ENCODE data around the gene ADGRD2. TPM values are rescaled to one million over a fixed set of nuclear protein-coding genes. Genes with fewer than 3 reads are reported as not detected.

The ADGRD2 gene
- total RNA-seq (2014; rRNA removed; shearing (Covaris generic)): not detected in 2 replicates

- Histone ChIP-seq H3K36me3 (no peaks in the 10 kb centered on the region), H3K4me3 (no peak within 1 kb of the TSS), H3K4me1 (replicated peaks) (no peaks in the 10 kb centered on the region), H3K27ac (no peak within 1 kb of the TSS), H3K27me3 (replicated peaks) (peaks cover 17% of the 10 kb centered on the region), H3K9me3 (replicated peaks) (no peaks in the 10 kb centered on the region)
- no peak for DNase-seq (ENCODE audit: low read depth in 1 of 2, low spot score in 2 of 2)
These were observed at the start of gene ADGRD2 for GRCh38 chr9:124450241-124450924. Gene ADGRD2, plus strand, starts transcription at chr9:124450451. Its CDS starts 1,216 bp downstream, at chr9:124451667.

GRCh38 chr9:124403246-124403645 is 47.0 kb upstream of the ADGRD2 start:
- Histone ChIP-seq H3K4me3 (no peak overlapping the region), H3K36me3 (peaks cover 82% of the 10 kb centered on the region), H3K9me3 (replicated peaks) (no peaks in the 10 kb centered on the region), H3K27ac (no peak overlapping the region), H3K27me3 (replicated peaks) (no peaks in the 10 kb centered on the region), H3K4me1 (replicated peaks) (peaks cover 33% of the 10 kb centered on the region)
- no peak for DNase-seq (ENCODE audit: low read depth in 1 of 2, low spot score in 2 of 2)

DNA sequence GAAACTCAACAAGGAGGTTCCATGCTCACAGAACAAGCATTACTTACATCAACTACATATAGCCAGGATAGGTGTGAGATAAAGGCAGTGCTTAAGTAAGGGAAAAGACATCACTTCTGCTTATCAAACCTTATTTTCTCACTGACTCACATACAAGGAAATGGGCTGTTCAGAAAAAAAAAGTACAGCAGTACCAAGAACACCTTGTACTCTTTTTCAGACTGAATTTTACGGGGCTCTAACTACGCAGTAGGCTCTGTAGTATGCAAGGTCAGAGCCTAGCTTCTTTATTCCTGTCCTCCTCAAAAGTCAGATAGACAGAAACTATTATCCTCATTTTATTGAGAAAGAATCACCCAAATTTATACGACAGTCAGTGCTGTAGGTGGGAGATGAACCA is 40.8 kb upstream of the ADGRD2 start:
- DNase-seq (ENCODE audit: low read depth in 1 of 2, low spot score in 2 of 2): no peak
- H3K4me1 ChIP-seq (replicated peaks): peaks cover 23% of the 10 kb centered on the region
- peaks cover 98% of the 10 kb centered on the region for H3K36me3 ChIP-seq
- no peak overlapping the region for H3K4me3 ChIP-seq
- H3K27me3 ChIP-seq (replicated peaks): no peaks in the 10 kb centered on the region
- H3K9me3 ChIP-seq (replicated peaks): no peaks in the 10 kb centered on the region
- no peak overlapping the region for H3K27ac ChIP-seq

GRCh38 chr9:124410321-124410913 is 39.8 kb upstream of the ADGRD2 start:
- DNase-seq (ENCODE audit: low read depth in 1 of 2, low spot score in 2 of 2): no peak
- no peaks in the 10 kb centered on the region for H3K9me3 ChIP-seq (replicated peaks)
- no peak overlapping the region for H3K27ac ChIP-seq
- peaks cover 94% of the 10 kb centered on the region for H3K36me3 ChIP-seq
- no peaks in the 10 kb centered on the region for H3K27me3 ChIP-seq (replicated peaks)
- no peak overlapping the region for H3K4me3 ChIP-seq
- peaks cover 23% of the 10 kb centered on the region for H3K4me1 ChIP-seq (replicated peaks)

DNA sequence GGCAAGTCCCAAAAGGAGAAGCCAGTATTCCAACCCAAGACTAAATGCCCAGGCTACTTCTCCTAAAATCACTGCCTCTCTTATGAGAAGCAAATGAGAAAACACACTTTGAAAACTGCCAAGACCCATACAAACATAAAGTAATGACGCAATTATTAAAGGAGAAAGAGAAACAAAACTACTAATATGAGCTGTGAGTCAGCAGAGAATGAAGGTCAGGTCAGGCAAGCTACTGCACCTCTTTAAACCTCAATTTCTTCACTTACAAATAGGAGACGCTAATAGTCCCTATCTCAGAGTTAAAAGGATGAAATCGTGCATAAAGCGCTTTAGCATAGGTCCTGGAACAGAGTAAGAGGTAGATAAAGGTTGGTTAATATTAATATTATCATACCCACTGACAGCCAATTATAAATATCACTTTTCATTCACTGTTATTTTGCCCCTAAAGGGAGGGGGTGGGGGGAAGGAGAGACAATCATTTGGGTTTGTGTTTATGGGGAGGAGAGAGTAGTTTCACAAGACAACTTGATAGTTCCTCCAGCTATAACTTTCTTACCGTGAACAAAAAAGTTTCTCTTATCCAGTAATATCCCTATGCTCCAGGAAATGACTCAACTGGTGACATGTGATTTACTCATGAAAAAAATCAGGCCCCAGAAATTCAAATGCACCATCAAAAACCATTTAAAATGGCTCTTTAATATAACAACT is 38.6 kb upstream of the ADGRD2 start:
- Histone ChIP-seq H3K27ac (peak overlapping the region; percentile 74), H3K4me1 (replicated peaks) (peaks cover 23% of the 10 kb centered on the region), H3K36me3 (peaks cover 81% of the 10 kb centered on the region), H3K9me3 (replicated peaks) (no peaks in the 10 kb centered on the region), H3K4me3 (no peak overlapping the region), H3K27me3 (replicated peaks) (no peaks in the 10 kb centered on the region)
- DNase-seq (ENCODE audit: low read depth in 1 of 2, low spot score in 2 of 2): peak in 1 of 2 experiments; percentile 28

DNA sequence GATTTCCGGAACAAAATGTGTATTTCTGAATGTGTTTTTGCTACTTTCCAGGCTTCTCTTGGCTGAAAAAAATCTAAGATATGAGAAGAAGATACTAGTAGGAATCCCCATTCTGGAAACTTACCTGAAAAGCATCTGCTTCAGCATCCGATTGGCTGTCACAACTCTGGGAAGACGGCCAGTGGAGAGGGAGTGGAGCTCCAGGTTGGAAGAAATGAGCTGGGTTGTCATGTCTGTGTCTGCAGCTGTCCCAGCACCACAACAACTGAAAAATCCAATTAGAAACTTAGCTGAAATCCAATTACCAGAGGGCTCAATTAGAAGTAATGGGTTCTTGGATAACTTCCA is 38.0 kb upstream of the ADGRD2 start:
- no peaks in the 10 kb centered on the region for H3K9me3 ChIP-seq (replicated peaks)
- H3K27me3 ChIP-seq (replicated peaks): no peaks in the 10 kb centered on the region
- H3K27ac ChIP-seq: peak overlapping the region; percentile 74
- peaks cover 23% of the 10 kb centered on the region for H3K4me1 ChIP-seq (replicated peaks)
- H3K4me3 ChIP-seq: no peak overlapping the region
- H3K36me3 ChIP-seq: peaks cover 76% of the 10 kb centered on the region
- no peak for DNase-seq (ENCODE audit: low read depth in 1 of 2, low spot score in 2 of 2)

GRCh38 chr9:124414612-124415011 is 35.6 kb upstream of the ADGRD2 start:
- H3K27ac ChIP-seq: peak overlapping the region; percentile 60
- no peaks in the 10 kb centered on the region for H3K9me3 ChIP-seq (replicated peaks)
- no peak for DNase-seq (ENCODE audit: low read depth in 1 of 2, low spot score in 2 of 2)
- no peaks in the 10 kb centered on the region for H3K27me3 ChIP-seq (replicated peaks)
- H3K4me1 ChIP-seq (replicated peaks): peaks cover 23% of the 10 kb centered on the region
- peak overlapping the region; percentile 59 for H3K4me3 ChIP-seq
- peaks cover 52% of the 10 kb centered on the region for H3K36me3 ChIP-seq

DNA sequence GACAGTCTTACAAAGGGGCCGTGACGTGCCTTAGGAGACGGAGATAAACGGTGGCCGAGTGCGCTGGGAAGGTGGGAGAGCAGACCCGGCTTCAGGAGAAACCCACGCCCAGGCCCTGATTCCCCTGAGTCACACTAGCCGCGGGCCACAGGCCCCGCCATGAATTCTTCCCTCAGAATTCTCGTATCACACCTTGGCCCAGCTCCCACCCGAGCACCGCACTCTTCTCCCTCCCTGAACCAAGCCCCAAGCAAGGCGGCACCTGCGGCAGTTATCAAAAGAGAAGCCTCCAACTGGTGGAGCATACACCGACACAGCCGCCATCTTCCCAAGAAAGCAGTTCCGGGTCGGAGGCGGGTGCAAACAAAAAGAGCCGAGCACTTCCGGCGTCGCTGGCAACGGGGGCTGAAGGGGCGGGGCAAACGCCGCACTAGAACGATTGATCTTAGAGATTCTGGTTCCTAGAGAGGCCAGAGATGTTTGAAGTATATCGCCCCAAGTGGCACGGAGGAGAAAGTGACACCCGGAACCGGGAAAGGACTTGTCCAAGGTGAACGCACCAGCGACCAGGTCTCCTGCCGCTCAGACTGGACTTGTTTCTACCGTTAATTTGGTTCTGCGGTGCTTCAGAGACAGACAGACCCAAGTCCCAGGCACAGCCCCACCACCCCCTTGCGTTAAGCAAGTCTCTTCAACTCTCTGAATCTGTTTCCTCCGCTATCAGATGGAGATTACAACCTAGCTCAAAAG is 35.0 kb upstream of the ADGRD2 start, which contains the start of gene PSMB7:
TSS of gene PSMB7 (minus strand) at position 341 of the 750 bp plus-strand sequence. CDS start at position 324, 17 bp downstream.
- Histone ChIP-seq H3K4me1 (replicated peaks) (peaks cover 26% of the 10 kb centered on the region), H3K4me3 (peak within 1 kb of the TSS; percentile 59), H3K36me3 (peaks cover 45% of the 10 kb centered on the region), H3K9me3 (replicated peaks) (no peaks in the 10 kb centered on the region), H3K27me3 (replicated peaks) (no peaks in the 10 kb centered on the region), H3K27ac (peak within 1 kb of the TSS; percentile 60)
- peak; percentile 92 to 94 for DNase-seq (ENCODE audit: low read depth in 1 of 2, low spot score in 2 of 2)

DNA sequence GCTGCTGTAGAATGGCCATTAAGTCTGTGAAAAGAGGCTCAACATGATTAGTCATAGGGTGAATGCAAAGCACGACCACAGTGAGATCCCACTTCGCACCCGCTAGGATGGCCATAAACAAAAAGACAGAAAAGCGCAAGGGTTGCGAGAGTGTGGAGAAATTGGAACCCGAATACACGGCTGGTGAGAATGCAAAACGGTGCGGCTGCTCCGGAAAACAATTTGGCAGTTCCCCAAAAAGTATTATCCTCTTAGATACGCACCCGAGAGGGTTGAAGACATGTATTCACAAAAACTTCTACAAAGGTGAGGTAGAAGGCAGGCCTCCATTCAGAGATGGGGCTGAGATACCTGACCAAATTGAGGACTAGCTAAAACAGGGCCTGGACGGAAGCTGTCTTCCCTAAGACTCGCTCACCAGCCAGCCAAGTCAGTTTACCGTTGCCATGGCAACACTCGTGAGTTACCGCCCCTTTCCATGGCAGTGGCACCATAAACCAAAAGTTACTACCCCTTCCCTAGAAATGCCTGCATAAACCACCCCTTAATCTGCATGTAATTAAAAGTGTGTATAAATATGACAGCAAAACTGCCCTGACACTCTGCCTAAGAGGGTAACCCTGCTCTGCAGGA is 34.3 kb upstream of the ADGRD2 start:
- no peak overlapping the region; the same call in 1 of the 2 replicates for H3K4me3 ChIP-seq
- H3K27ac ChIP-seq: no peak overlapping the region
- peaks cover 39% of the 10 kb centered on the region for H3K36me3 ChIP-seq
- H3K9me3 ChIP-seq (replicated peaks): no peaks in the 10 kb centered on the region
- no peaks in the 10 kb centered on the region for H3K27me3 ChIP-seq (replicated peaks)
- peaks cover 26% of the 10 kb centered on the region for H3K4me1 ChIP-seq (replicated peaks)
- no peak for DNase-seq (ENCODE audit: low read depth in 1 of 2, low spot score in 2 of 2)

DNA sequence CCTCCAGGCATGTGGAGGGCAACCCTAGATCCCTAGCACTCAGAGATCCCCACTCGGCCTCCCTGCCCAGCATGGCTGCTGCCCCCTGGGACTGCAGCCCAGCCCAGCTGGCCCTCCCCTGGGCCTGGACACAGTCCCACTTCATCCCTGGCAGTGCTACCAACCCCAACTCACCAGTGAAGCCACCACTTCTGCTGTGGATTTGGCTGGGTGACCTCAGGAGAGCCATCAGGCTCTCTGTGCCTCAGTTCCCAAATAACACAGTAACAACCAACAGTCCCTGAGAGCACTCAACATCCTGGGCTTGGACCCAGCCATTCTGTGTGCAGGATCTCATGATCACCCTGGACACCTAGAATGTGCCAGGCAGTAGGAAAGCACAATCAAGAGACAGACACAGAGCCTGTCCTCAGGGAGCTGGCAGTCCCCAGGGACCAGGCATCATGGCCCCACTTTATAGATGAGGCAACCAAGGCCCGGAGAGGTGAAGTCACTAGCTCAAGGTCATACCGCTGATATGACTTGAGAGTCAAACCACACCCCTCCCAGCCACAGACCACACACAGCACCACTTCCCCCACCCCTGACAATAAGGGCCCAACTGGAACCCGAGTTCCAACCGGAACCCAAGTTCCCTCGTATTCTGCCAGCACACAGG is 30.3 kb upstream of the ADGRD2 start:
- Histone ChIP-seq H3K27ac (no peak overlapping the region), H3K9me3 (replicated peaks) (no peaks in the 10 kb centered on the region), H3K27me3 (replicated peaks) (no peaks in the 10 kb centered on the region), H3K4me1 (replicated peaks) (peaks cover 6% of the 10 kb centered on the region; the same call in 1 of the 2 replicates), H3K4me3 (no peak overlapping the region), H3K36me3 (peaks cover 2% of the 10 kb centered on the region)
- no peak for DNase-seq (ENCODE audit: low read depth in 1 of 2, low spot score in 2 of 2)

DNA sequence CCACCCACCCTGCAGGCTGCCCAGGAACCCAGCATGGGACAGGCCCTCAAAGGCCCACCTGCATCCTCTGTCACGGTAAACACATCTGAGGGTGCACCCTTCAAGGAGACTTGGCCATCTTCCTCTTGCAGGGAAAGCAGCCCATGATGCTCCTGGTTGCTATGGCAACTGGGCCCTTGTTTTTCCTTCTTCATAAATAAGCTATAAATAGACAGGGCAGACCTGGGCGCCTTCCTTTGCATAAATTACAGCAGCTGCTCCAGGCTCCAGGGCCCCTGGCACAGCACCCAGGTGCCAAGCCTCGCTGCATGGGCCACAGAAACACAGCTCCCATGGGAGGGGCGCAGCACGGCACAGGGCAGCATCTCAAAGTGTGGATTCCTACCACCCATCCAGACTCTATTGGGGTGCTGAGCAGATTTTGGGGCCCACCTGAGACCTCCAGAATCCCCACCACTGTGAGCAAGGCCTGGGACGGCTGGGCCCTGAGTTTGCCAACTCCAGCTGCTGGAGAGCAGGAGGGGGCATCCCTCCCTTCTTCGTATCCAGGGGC is 29.2 kb upstream of the ADGRD2 start:
- Histone ChIP-seq H3K4me1 (replicated peaks) (peaks cover 6% of the 10 kb centered on the region; the same call in 1 of the 2 replicates), H3K27ac (no peak overlapping the region), H3K36me3 (no peaks in the 10 kb centered on the region), H3K4me3 (no peak overlapping the region), H3K27me3 (replicated peaks) (no peaks in the 10 kb centered on the region), H3K9me3 (replicated peaks) (no peaks in the 10 kb centered on the region)
- DNase-seq (ENCODE audit: low read depth in 1 of 2, low spot score in 2 of 2): no peak

- Histone ChIP-seq H3K27me3 (replicated peaks) (no peaks in the 10 kb centered on the region), H3K4me1 (replicated peaks) (peaks cover 6% of the 10 kb centered on the region; the same call in 1 of the 2 replicates), H3K27ac (no peak overlapping the region), H3K4me3 (no peak overlapping the region), H3K36me3 (no peaks in the 10 kb centered on the region), H3K9me3 (replicated peaks) (no peaks in the 10 kb centered on the region)
- no peak for DNase-seq (ENCODE audit: low read depth in 1 of 2, low spot score in 2 of 2)
These were observed 27.1 kb upstream of the ADGRD2 start for GRCh38 chr9:124423155-124423554.
